ENCODE data around the gene GUF1. TPM values are rescaled to one million over a fixed set of nuclear protein-coding genes. Genes with fewer than 3 reads are reported as not detected.

The GUF1 gene
- total RNA-seq, 3 donors from 2014 or later (not counting 1 experiment from before 2014, with no cell fraction given) = 14.1 to 17.9 (median 15.2) TPM

DNA sequence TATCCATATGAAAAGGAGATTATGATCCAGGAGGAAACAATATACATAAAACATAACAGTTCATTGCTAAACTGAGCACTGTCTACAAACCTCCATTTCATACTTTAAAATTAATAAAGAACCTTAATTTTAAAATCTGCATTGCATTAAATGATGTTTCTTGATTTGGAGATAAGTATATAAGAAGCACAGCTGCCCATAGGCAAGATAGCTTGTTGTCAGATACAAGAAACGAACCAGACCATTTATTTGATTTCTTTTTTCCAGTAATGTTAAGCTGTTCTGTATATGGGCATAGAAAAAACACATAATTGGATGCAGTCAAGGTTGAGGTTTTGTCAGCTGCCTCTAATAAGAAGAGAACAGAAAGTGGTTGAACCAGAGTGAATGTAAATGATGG is 6.4 kb downstream of the GUF1 start:
- H3K27ac Mint-ChIP-seq = peak overlapping the region; percentile 45 to 75
- ATAC-seq = no peak
- WGBS (ENCODE audit: insufficient coverage) = 80% methylated on average over 1 of the region's 1 CpG
- Histone ChIP-seq H3K4me1 (ENCODE audit: control insufficient read depth, insufficient read depth, low read length) (no peaks in the 10 kb centered on the region), H3K27me3 (ENCODE audit: control insufficient read depth, insufficient read depth, low read length) (no peaks in the 10 kb centered on the region), H3K4me3 (ENCODE audit: low read length) (no peak overlapping the region), H3K9me3 (ENCODE audit: control insufficient read depth, insufficient read depth, low read length) (no peaks in the 10 kb centered on the region), H3K36me3 (ENCODE audit: control insufficient read depth, insufficient read depth, low read length) (peaks cover 60% of the 10 kb centered on the region), H3K27ac (ENCODE audit: low read length) (no peak overlapping the region)
- peaks cover 31% of the 10 kb centered on the region for H3K36me3 Mint-ChIP-seq
- H3K9me3 Mint-ChIP-seq = no peaks in the 10 kb centered on the region
- TF ChIP-seq, protein P1, sequence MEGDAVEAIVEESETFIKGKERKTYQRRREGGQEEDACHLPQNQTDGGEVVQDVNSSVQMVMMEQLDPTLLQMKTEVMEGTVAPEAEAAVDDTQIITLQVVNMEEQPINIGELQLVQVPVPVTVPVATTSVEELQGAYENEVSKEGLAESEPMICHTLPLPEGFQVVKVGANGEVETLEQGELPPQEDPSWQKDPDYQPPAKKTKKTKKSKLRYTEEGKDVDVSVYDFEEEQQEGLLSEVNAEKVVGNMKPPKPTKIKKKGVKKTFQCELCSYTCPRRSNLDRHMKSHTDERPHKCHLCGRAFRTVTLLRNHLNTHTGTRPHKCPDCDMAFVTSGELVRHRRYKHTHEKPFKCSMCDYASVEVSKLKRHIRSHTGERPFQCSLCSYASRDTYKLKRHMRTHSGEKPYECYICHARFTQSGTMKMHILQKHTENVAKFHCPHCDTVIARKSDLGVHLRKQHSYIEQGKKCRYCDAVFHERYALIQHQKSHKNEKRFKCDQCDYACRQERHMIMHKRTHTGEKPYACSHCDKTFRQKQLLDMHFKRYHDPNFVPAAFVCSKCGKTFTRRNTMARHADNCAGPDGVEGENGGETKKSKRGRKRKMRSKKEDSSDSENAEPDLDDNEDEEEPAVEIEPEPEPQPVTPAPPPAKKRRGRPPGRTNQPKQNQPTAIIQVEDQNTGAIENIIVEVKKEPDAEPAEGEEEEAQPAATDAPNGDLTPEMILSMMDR (IDR thresholded peaks at IDR 0.05) = no peak
- no peak for DNase-seq
- no peak overlapping the region for H3K4me3 Mint-ChIP-seq
- H3K27me3 Mint-ChIP-seq (ENCODE audit: low read depth in 2 of 2) = no peaks in the 10 kb centered on the region
- intact Hi-C loops (cut with micrococcal nuclease) = no loop called here
- H3K4me1 Mint-ChIP-seq = peaks cover 13 to 15% of the 10 kb centered on the region in 2 donors

DNA sequence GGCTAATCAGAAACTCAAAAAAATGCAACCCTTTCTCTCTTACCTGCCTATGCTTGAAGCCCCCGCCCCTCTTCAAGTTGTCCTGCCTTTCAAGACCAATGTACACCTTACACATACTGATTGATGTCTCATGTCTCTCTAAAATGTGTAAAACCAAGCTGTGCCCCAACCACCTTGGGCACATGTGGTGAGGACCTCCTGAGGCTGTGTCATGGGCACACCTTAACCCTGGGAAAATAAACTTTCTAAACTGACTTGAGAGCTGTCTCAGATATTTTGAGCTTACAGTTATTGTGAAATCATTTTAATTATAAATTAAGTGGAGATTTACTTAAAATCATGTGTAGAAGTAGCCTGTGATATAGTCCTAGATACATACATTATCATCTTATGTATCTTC is 22.2 kb downstream of the GUF1 start:
- Mint-ChIP-seq H3K27ac (peak overlapping the region in 1 of 2 donors; percentile 42), H3K36me3 (peaks cover 10% of the 10 kb centered on the region), H3K4me3 (no peak overlapping the region), H3K27me3 (ENCODE audit: low read depth in 2 of 2) (no peaks in the 10 kb centered on the region), H3K9me3 (no peaks in the 10 kb centered on the region), H3K4me1 (peaks cover 0 to 5% of the 10 kb centered on the region in 2 donors)
- intact Hi-C loops (cut with micrococcal nuclease) = no loop called here
- Histone ChIP-seq H3K9me3 (ENCODE audit: control insufficient read depth, insufficient read depth, low read length) (no peaks in the 10 kb centered on the region), H3K27ac (ENCODE audit: low read length) (no peak overlapping the region), H3K4me1 (ENCODE audit: control insufficient read depth, insufficient read depth, low read length) (no peaks in the 10 kb centered on the region), H3K36me3 (ENCODE audit: control insufficient read depth, insufficient read depth, low read length) (peaks cover 78% of the 10 kb centered on the region), H3K4me3 (ENCODE audit: low read length) (no peak overlapping the region), H3K27me3 (ENCODE audit: control insufficient read depth, insufficient read depth, low read length) (no peaks in the 10 kb centered on the region)
- no peak for DNase-seq
- 96% methylated on average over 1 of the region's 1 CpG for WGBS (ENCODE audit: insufficient coverage)
- no peak for ATAC-seq
- TF ChIP-seq, protein P1 (IDR thresholded peaks at IDR 0.05) = no peak

DNA sequence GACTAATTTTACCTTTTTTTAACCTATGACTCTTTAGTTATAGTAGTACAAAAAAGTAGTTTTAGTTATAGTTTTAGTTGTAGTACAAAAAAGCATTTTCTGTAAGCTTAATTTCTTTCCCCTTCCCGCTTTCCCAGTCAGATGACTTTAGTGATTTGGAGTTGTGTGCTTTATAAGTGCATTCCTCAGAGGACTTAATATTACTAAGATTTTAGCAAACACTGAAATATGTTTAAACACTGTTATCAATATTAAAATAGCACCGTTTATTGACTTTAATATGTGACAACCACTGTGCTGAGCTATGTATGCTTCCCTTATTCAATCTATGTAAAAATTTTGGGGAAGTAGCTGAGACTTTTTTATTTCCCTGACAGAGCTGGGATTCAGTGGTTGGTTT is 22.8 kb downstream of the GUF1 start:
- peaks cover 10% of the 10 kb centered on the region for H3K36me3 Mint-ChIP-seq
- Histone ChIP-seq H3K27me3 (ENCODE audit: control insufficient read depth, insufficient read depth, low read length) (no peaks in the 10 kb centered on the region), H3K4me1 (ENCODE audit: control insufficient read depth, insufficient read depth, low read length) (no peaks in the 10 kb centered on the region), H3K9me3 (ENCODE audit: control insufficient read depth, insufficient read depth, low read length) (no peaks in the 10 kb centered on the region), H3K27ac (ENCODE audit: low read length) (no peak overlapping the region), H3K36me3 (ENCODE audit: control insufficient read depth, insufficient read depth, low read length) (peaks cover 75% of the 10 kb centered on the region), H3K4me3 (ENCODE audit: low read length) (no peak overlapping the region)
- H3K9me3 Mint-ChIP-seq = no peaks in the 10 kb centered on the region
- H3K27me3 Mint-ChIP-seq (ENCODE audit: low read depth in 2 of 2) = no peaks in the 10 kb centered on the region
- TF ChIP-seq, protein P1 (IDR thresholded peaks at IDR 0.05) = no peak
- WGBS (ENCODE audit: insufficient coverage) = no CpG with 5 or more reads among the region's 2 CpGs
- H3K4me1 Mint-ChIP-seq = peaks cover 0 to 5% of the 10 kb centered on the region in 2 donors
- no peak overlapping the region for H3K27ac Mint-ChIP-seq
- H3K4me3 Mint-ChIP-seq = no peak overlapping the region
- no peak for DNase-seq
- ATAC-seq = no peak
- intact Hi-C loops (cut with micrococcal nuclease) = no loop called here

DNA sequence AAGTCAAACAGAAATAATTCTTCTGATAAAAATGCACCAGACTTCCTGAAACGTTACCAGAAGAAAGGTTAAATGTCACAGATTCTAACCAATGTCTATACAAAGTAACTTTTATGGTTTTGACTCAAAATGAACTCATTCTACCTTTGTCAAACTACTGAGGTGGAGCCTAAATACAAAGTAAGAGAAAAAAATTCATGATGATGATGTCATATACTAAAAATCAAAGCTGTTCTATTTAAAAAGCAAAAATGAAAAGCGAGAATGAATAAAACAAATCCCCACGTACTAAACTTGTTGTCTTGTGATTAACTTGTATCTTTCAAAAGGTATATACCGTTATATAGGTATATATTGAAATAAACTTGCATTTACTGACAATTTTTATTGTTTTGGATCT is 26.5 kb downstream of the GUF1 start:
- Histone ChIP-seq H3K27ac (ENCODE audit: low read length) (no peak overlapping the region), H3K4me1 (ENCODE audit: control insufficient read depth, insufficient read depth, low read length) (no peaks in the 10 kb centered on the region), H3K4me3 (ENCODE audit: low read length) (no peak overlapping the region), H3K9me3 (ENCODE audit: control insufficient read depth, insufficient read depth, low read length) (no peaks in the 10 kb centered on the region), H3K36me3 (ENCODE audit: control insufficient read depth, insufficient read depth, low read length) (peaks cover 55% of the 10 kb centered on the region), H3K27me3 (ENCODE audit: control insufficient read depth, insufficient read depth, low read length) (no peaks in the 10 kb centered on the region)
- intact Hi-C loops (cut with micrococcal nuclease) = no loop called here
- Mint-ChIP-seq H3K9me3 (no peaks in the 10 kb centered on the region), H3K36me3 (no peaks in the 10 kb centered on the region), H3K27me3 (ENCODE audit: low read depth in 2 of 2) (no peaks in the 10 kb centered on the region), H3K27ac (no peak overlapping the region), H3K4me1 (peaks cover 0 to 9% of the 10 kb centered on the region in 2 donors), H3K4me3 (no peak overlapping the region)
- TF ChIP-seq, protein P1 (IDR thresholded peaks at IDR 0.05) = no peak
- no peak for ATAC-seq
- 83% methylated on average over 1 of the region's 4 CpGs for WGBS (ENCODE audit: insufficient coverage)
- no peak for DNase-seq
